MG63 (cell line): ENCODE measurements around the gene OTOP2. TPM values are rescaled to one million over a fixed set of nuclear protein-coding genes. Genes with fewer than 3 reads are reported as not detected.

Experiments used
- DNase-seq: peaks from one replicate; pipeline ENCODE4 v3.0.0-alpha.2; 2020
- H3K27me3 ChIP-seq: fragments of 250-450 bp; sonication (Bioruptor Pico); 2 replicates; pipeline ENCODE4 v1.5.1; 2020; ENCODE audit warnings: mild to moderate bottlenecking, moderate library complexity
- H3K36me3 ChIP-seq: fragments of 250-450 bp; sonication (Bioruptor Pico); 2 replicates; pipeline ENCODE4 v1.5.1; 2020; ENCODE audit warnings: mild to moderate bottlenecking, moderate library complexity
- H3K4me3 ChIP-seq: fragments of 250-450 bp; sonication (Bioruptor Pico); 2 replicates; pipeline ENCODE4 v1.5.1; 2020; ENCODE audit warnings: mild to moderate bottlenecking, moderate library complexity
- H3K9me3 ChIP-seq: fragments of 250-450 bp; sonication (Bioruptor Pico); 2 replicates; pipeline ENCODE4 v1.5.1; 2020; ENCODE audit warnings: mild to moderate bottlenecking, moderate library complexity
- total RNA-seq: library from RNA; depleted of rRNA; stranded (reverse); fragments of >200 nt; shearing (Covaris generic); gene quantifications from 2 replicates; pipeline ENCODE4 v1.2.3, GENCODE V29; 2014; ENCODE audit warnings: low replicate concordance

OTOP2 gene
- total RNA-seq, 1 experiment from 2014 or later: not detected

- H3K27me3 ChIP-seq: peaks cover 22% of the 10 kb centered on the region
Observed at GRCh38 chr17:74919440-74920305, 4.4 kb upstream of the OTOP2 start.

GRCh38 chr17:74920306-74920620 is 3.8 kb upstream of the OTOP2 start:
- DNase-seq: no peak
- Histone ChIP-seq H3K27me3 (peaks cover 28% of the 10 kb centered on the region), H3K4me3 (no peak overlapping the region), H3K36me3 (no peaks in the 10 kb centered on the region), H3K9me3 (no peaks in the 10 kb centered on the region)

More at GRCh38 chr17:74919440-74920305, 4.4 kb upstream of the OTOP2 start:
- H3K9me3 ChIP-seq: no peaks in the 10 kb centered on the region
- peak; percentile 36 for DNase-seq
- no peak overlapping the region for H3K4me3 ChIP-seq
- H3K36me3 ChIP-seq: no peaks in the 10 kb centered on the region

GRCh38 chr17:74920642-74921025 is 3.4 kb upstream of the OTOP2 start:
- no peak for DNase-seq

GRCh38 chr17:74921026-74921681 is 2.9 kb upstream of the OTOP2 start:
- H3K27me3 ChIP-seq: peaks cover 37% of the 10 kb centered on the region
- no peaks in the 10 kb centered on the region for H3K36me3 ChIP-seq
- H3K4me3 ChIP-seq: no peak overlapping the region
- no peaks in the 10 kb centered on the region for H3K9me3 ChIP-seq
- no peak for DNase-seq

More at GRCh38 chr17:74920642-74921025, 3.4 kb upstream of the OTOP2 start:
- Histone ChIP-seq H3K9me3 (no peaks in the 10 kb centered on the region), H3K4me3 (no peak overlapping the region), H3K27me3 (peaks cover 31% of the 10 kb centered on the region), H3K36me3 (no peaks in the 10 kb centered on the region)

- no peak overlapping the region for H3K4me3 ChIP-seq
- no peak for DNase-seq
- no peaks in the 10 kb centered on the region for H3K9me3 ChIP-seq
- H3K27me3 ChIP-seq: peaks cover 40% of the 10 kb centered on the region
- H3K36me3 ChIP-seq: no peaks in the 10 kb centered on the region
Observed at GRCh38 chr17:74921769-74922168, 2.3 kb upstream of the OTOP2 start.

GRCh38 chr17:74922172-74922571 is 1.9 kb upstream of the OTOP2 start:
- H3K9me3 ChIP-seq: no peaks in the 10 kb centered on the region
- peaks cover 43% of the 10 kb centered on the region for H3K27me3 ChIP-seq
- no peak overlapping the region for H3K4me3 ChIP-seq
- H3K36me3 ChIP-seq: no peaks in the 10 kb centered on the region
- DNase-seq: no peak

GRCh38 chr17:74922694-74923537 is 1.2 kb upstream of the OTOP2 start, which contains the start of gene USH1G:
USH1G (minus strand) TSS chr17:74923255; CDS start chr17:74923073, 182 bp downstream.
- H3K36me3 ChIP-seq: no peaks in the 10 kb centered on the region
- DNase-seq: no peak
- peak within 1 kb of the TSS; percentile 36 for H3K4me3 ChIP-seq
- peaks cover 44% of the 10 kb centered on the region for H3K27me3 ChIP-seq
- H3K9me3 ChIP-seq: no peaks in the 10 kb centered on the region

GRCh38 chr17:74923538-74924249 is 379 bp upstream of the OTOP2 start:
- DNase-seq: peak; percentile 65
- Histone ChIP-seq H3K36me3 (no peaks in the 10 kb centered on the region), H3K9me3 (no peaks in the 10 kb centered on the region), H3K4me3 (peak overlapping the region; percentile 36), H3K27me3 (peaks cover 44% of the 10 kb centered on the region)

- DNase-seq: no peak
- Histone ChIP-seq H3K36me3 (no peaks in the 10 kb centered on the region), H3K27me3 (peaks cover 44% of the 10 kb centered on the region), H3K4me3 (no peak overlapping the region), H3K9me3 (no peaks in the 10 kb centered on the region)
Observed at GRCh38 chr17:74925242-74925641, 1.2 kb downstream of the OTOP2 start.

- Histone ChIP-seq H3K4me3 (no peak overlapping the region), H3K9me3 (no peaks in the 10 kb centered on the region), H3K36me3 (no peaks in the 10 kb centered on the region), H3K27me3 (peaks cover 31% of the 10 kb centered on the region)
- DNase-seq: no peak
Observed at GRCh38 chr17:74928786-74929185, 4.7 kb downstream of the OTOP2 start.

- Histone ChIP-seq H3K27me3 (peaks cover 21% of the 10 kb centered on the region), H3K36me3 (no peaks in the 10 kb centered on the region), H3K4me3 (no peak overlapping the region), H3K9me3 (no peaks in the 10 kb centered on the region)
- DNase-seq: no peak
Observed at GRCh38 chr17:74930535-74931036, 6.5 kb downstream of the OTOP2 start.

- Histone ChIP-seq H3K9me3 (no peaks in the 10 kb centered on the region), H3K4me3 (no peak overlapping the region), H3K27me3 (peaks cover 40% of the 10 kb centered on the region), H3K36me3 (no peaks in the 10 kb centered on the region)
- no peak for DNase-seq
Observed at GRCh38 chr17:74935048-74935447, 11.0 kb downstream of the OTOP2 start.

- Histone ChIP-seq H3K36me3 (no peaks in the 10 kb centered on the region), H3K27me3 (peaks cover 40% of the 10 kb centered on the region), H3K9me3 (no peaks in the 10 kb centered on the region), H3K4me3 (no peak within 1 kb of the TSS)
- no peak for DNase-seq
Observed at GRCh38 chr17:74935585-74936469, 11.8 kb downstream of the OTOP2 start, which contains the start of gene OTOP3. OTOP3 (plus strand) TSS chr17:74935898; CDS start chr17:74935922, 24 bp downstream.

- Histone ChIP-seq H3K9me3 (no peaks in the 10 kb centered on the region), H3K36me3 (no peaks in the 10 kb centered on the region), H3K27me3 (peaks cover 40% of the 10 kb centered on the region), H3K4me3 (no peak overlapping the region)
- DNase-seq: no peak
Observed at GRCh38 chr17:74936470-74936799, 12.4 kb downstream of the OTOP2 start.
